ENCODE data around the gene KRTAP5-4.
"Not testable (repeated sequence)": the region's sequence is repeated elsewhere in the genome, so short reads cannot be mapped to it uniquely, and the experiment has no call there.

Gene KRTAP5-4

GRCh38 chr11:1652771-1653540 is 31.0 kb upstream of the KRTAP5-4 start:
- DNase-seq: peak; percentile 82

- DNase-seq: no peak
Observed at GRCh38 chr11:1652442-1652770, 30.5 kb upstream of the KRTAP5-4 start.

GRCh38 chr11:1652026-1652425 is 30.1 kb upstream of the KRTAP5-4 start:
- DNase-seq: no peak

- no peak for DNase-seq
Observed at GRCh38 chr11:1651411-1651980, 29.6 kb upstream of the KRTAP5-4 start.

- no peak for DNase-seq
Observed at GRCh38 chr11:1650918-1651262, 29.0 kb upstream of the KRTAP5-4 start.

GRCh38 chr11:1650034-1650917 is 28.3 kb upstream of the KRTAP5-4 start:
- no peak for DNase-seq

- no peak for DNase-seq
Observed at GRCh38 chr11:1648653-1649420, 26.9 kb upstream of the KRTAP5-4 start.

GRCh38 chr11:1647901-1648652 is 26.1 kb upstream of the KRTAP5-4 start:
- DNase-seq: no peak

- not testable (repeated sequence) for DNase-seq
Observed at GRCh38 chr11:1646540-1646939, 24.6 kb upstream of the KRTAP5-4 start.

GRCh38 chr11:1645357-1645821 is 23.5 kb upstream of the KRTAP5-4 start:
- no peak for DNase-seq

GRCh38 chr11:1644601-1645356 is 22.8 kb upstream of the KRTAP5-4 start:
- DNase-seq: no peak

GRCh38 chr11:1643146-1643690 is 21.3 kb upstream of the KRTAP5-4 start:
- DNase-seq: no peak

- DNase-seq: no peak
Observed at GRCh38 chr11:1642288-1643145, 20.6 kb upstream of the KRTAP5-4 start.

GRCh38 chr11:1641096-1641495 is 19.2 kb upstream of the KRTAP5-4 start:
- no peak for DNase-seq

GRCh38 chr11:1640076-1640946 is 18.4 kb upstream of the KRTAP5-4 start:
- peak; percentile 28 for DNase-seq

- no peak for DNase-seq
Observed at GRCh38 chr11:1639666-1640065, 17.7 kb upstream of the KRTAP5-4 start.

- DNase-seq: no peak
Observed at GRCh38 chr11:1639102-1639620, 17.2 kb upstream of the KRTAP5-4 start.

GRCh38 chr11:1638344-1638743 is 16.4 kb upstream of the KRTAP5-4 start:
- DNase-seq: no peak

- DNase-seq: no peak
Observed at GRCh38 chr11:1637628-1638027, 15.7 kb upstream of the KRTAP5-4 start.

Measured in stimulated activated CD4-positive, alpha-beta T cell treated with anti-CD3 and anti-CD28 coated beads, Interleukin-4, amount 100 ng/mL, for 24 hours (primary cell).